ENCODE data around the gene EMC6.
"Not testable (repeated sequence)": the region's sequence is repeated elsewhere in the genome, so short reads cannot be mapped to it uniquely, and the experiment has no call there.

- TF ChIP-seq CTCF (IDR thresholded peaks at IDR 0.05; ENCODE audit: low read depth, low read length, poor library complexity, severe bottlenecking); EZH2phosphoT487 (IDR thresholded peaks at IDR 0.05; ENCODE audit: borderline replicate concordance, low read length): not testable (repeated sequence)
These were observed 33.5 kb downstream of the EMC6 start for GRCh38 chr17:3702041-3702539.

Data from DOHH2 (cell line).